B cell (primary cell): ENCODE results near the gene DQX1. TPM values are rescaled to one million over a fixed set of nuclear protein-coding genes. Genes with fewer than 3 reads are reported as not detected.
A peak's percentile ranks its signal among the peaks of the same experiment; 100 is the strongest.

Experiments
- ATAC-seq: fragments of 200-7000 bp; cut with Tn5 transposase; one replicate; pipeline ENCODE4 v1.10.0; 2021; ENCODE audit warnings: low read depth, mild to moderate bottlenecking, moderate number of reproducible peaks, moderate library complexity
- CTCF ChIA-PET: fragments of 350-600 bp; sonication (Branson Sonifier 250); formaldehyde crosslinking; loops from one replicate; lab custom pipeline; 2021; ENCODE audit warnings: antibody characterized with exemption, inconsistent platforms; lab: Charles Lee
- POLR2A ChIA-PET: fragments of 350-600 bp; sonication (Branson Sonifier 250); formaldehyde crosslinking; loops from one replicate; lab custom pipeline; 2021; ENCODE audit warnings: antibody characterized with exemption; lab: Charles Lee
- DNase-seq: peaks from one replicate; pipeline ENCODE4 v3.0.0; 2013
- H2AFZ ChIP-seq: 2 replicates; pipeline ENCODE4 v1.6.1; 2012; ENCODE audit warnings: mild to moderate bottlenecking, low read depth, low read length; ENCODE audit not compliant: insufficient read depth, poor library complexity, severe bottlenecking
- H3K27ac ChIP-seq, 2 donors: 1 replicate in 1 of 2; 2 replicates in 1 of 2; pipeline ENCODE4 v1.5.1; 2012 to 2013; ENCODE audit warnings: low read length in 2 of 2, mild to moderate bottlenecking in 2 of 2, moderate library complexity in 1 of 2
- H3K27me3 ChIP-seq, 4 experiments: fragments of 200-600 bp in 1 of 4; sonication (generic) in 1 of 4; replicated peaks in 1 of 4; 1 replicate in 2 of 4; 2 replicates in 2 of 4; pipeline versions ENCODE4 v1.6.1 to v1.7.0; 2013 to 2016; ENCODE audit warnings: low read length in 3 of 4, mild to moderate bottlenecking in 2 of 4, mixed read lengths in 1 of 4, moderate library complexity in 1 of 4; ENCODE audit not compliant: insufficient read depth in 4 of 4, control insufficient read depth in 3 of 4; ENCODE audit errors: control extremely low read depth in 1 of 4
- H3K36me3 ChIP-seq, 2 experiments: replicated peaks in 1 of 2; 1 replicate in 1 of 2; 2 replicates in 1 of 2; pipeline versions ENCODE4 v1.6.1 to v1.7.1; 2013; ENCODE audit warnings: low read length in 1 of 2; ENCODE audit not compliant: insufficient read depth in 2 of 2, control insufficient read depth in 1 of 2; ENCODE audit errors: control extremely low read depth in 1 of 2, extremely low read depth in 1 of 2
- H3K4me1 ChIP-seq, 2 donors: fragments of 200-600 bp in 1 of 2; sonication (generic) in 1 of 2; 1 replicate in 1 of 2; 2 replicates in 1 of 2; pipeline versions ENCODE4 v1.5.1 to v1.6.1; 2013 to 2017; ENCODE audit warnings: low read length in 2 of 2; ENCODE audit not compliant: control insufficient read depth in 2 of 2, insufficient read depth in 2 of 2
- H3K4me2 ChIP-seq: replicated peaks from 2 replicates; pipeline ENCODE3; 2012; ENCODE audit warnings: mild to moderate bottlenecking, low read depth, low read length; ENCODE audit not compliant: poor library complexity, severe bottlenecking
- H3K4me3 ChIP-seq, 5 experiments: fragments of 200-600 bp in 1 of 5; sonication (generic) in 1 of 5; 1 replicate in 3 of 5; 2 replicates in 2 of 5; pipeline versions ENCODE4 v1.5.1 to v1.7.0; 2011 to 2016; ENCODE audit warnings: low read length in 4 of 5, mild to moderate bottlenecking in 4 of 5, low read depth in 2 of 5, control low read depth in 1 of 5, moderate library complexity in 1 of 5; ENCODE audit not compliant: insufficient read depth in 1 of 5; ENCODE audit errors: control extremely low read depth in 1 of 5, extremely low read depth in 1 of 5
- H3K79me2 ChIP-seq: fragments of 200-600 bp; sonication (generic); one replicate; pipeline ENCODE4 v1.6.0; 2016; ENCODE audit warnings: low read length; ENCODE audit not compliant: control insufficient read depth, insufficient read depth
- H3K9ac ChIP-seq: fragments of 200-600 bp; sonication (generic); 2 replicates; pipeline ENCODE4 v1.6.1; 2017; ENCODE audit warnings: mild to moderate bottlenecking, low read length, moderate library complexity
- H3K9me3 ChIP-seq, 3 donors: one replicate each; pipeline versions ENCODE4 v1.6.1 to v1.7.1; 2013; ENCODE audit warnings: low read length in 2 of 3; ENCODE audit not compliant: control insufficient read depth in 2 of 3, insufficient read depth in 1 of 3; ENCODE audit errors: control extremely low read depth in 1 of 3
- H4K20me1 ChIP-seq: 2 replicates; pipeline ENCODE4 v1.6.0; 2012; ENCODE audit warnings: mild to moderate bottlenecking, low read length; ENCODE audit not compliant: insufficient read depth, control insufficient read depth, poor library complexity, severe bottlenecking
- H3K27ac Mint-ChIP-seq: one replicate; pipeline ENCODE4 v1.8.0; 2021; ENCODE audit warnings: mixed read lengths
- H3K27me3 Mint-ChIP-seq: one replicate; pipeline ENCODE4 v1.8.0; 2021; ENCODE audit warnings: mixed read lengths
- H3K4me1 Mint-ChIP-seq: one replicate; pipeline ENCODE4 v1.8.0; 2021; ENCODE audit warnings: mixed read lengths
- H3K4me3 Mint-ChIP-seq: one replicate; pipeline ENCODE4 v1.8.0; 2021; ENCODE audit warnings: mixed read lengths
- H3K9me3 Mint-ChIP-seq: one replicate; pipeline ENCODE4 v1.8.0; 2022; ENCODE audit warnings: mixed read lengths; ENCODE audit not compliant: insufficient read depth
- EZH2 ChIP-seq: IDR thresholded peaks from 2 replicates; pipeline ENCODE4 v1.6.1; 2012; ENCODE audit warnings: borderline replicate concordance, low read depth, mild to moderate bottlenecking, moderate library complexity, low read length; ENCODE audit not compliant: insufficient read depth, poor library complexity, severe bottlenecking
- WGBS: methylation state at CpG from one replicate; pipeline ENCODE4 v1.1.5; 2013; ENCODE audit warnings: missing lambda C conversion rate; ENCODE audit not compliant: insufficient coverage; 5-methylcytosine and 5-hydroxymethylcytosine counted together
- intact Hi-C: fragments of 100-400 bp; cut with micrococcal nuclease; formaldehyde crosslinking; loops from one replicate; pipeline ENCODE4 v1.10.0; 2022
- polyA plus RNA-seq: library from polyadenylated mRNA; depleted of rRNA; stranded (reverse); fragments of >200 nt; gene quantifications from 2 replicates; pipeline ENCODE4 v1.2.3, GENCODE V29; 2012
- total RNA-seq, 2 donors: library from RNA; stranded (reverse); fragments of 120-200 nt in 1 of 2; gene quantifications; 1 replicate in 1 of 2; 2 replicates in 1 of 2; pipeline versions ENCODE4 v1.2.3 to v1.2.4, GENCODE V29; 2013 to 2022
- TF ChIP-seq, protein P1 (sequence below): fragments of 200-600 bp; IDR thresholded peaks from one replicate; pipeline ENCODE4 v1.8.0; 2022; ENCODE audit warnings: antibody characterized with exemption, mild to moderate bottlenecking

DQX1 gene
- total and polyA plus RNA-seq, 2 donors (not counting 1 experiment from before 2014, with no cell fraction given), result 0.46 to 0.57 TPM

DNA sequence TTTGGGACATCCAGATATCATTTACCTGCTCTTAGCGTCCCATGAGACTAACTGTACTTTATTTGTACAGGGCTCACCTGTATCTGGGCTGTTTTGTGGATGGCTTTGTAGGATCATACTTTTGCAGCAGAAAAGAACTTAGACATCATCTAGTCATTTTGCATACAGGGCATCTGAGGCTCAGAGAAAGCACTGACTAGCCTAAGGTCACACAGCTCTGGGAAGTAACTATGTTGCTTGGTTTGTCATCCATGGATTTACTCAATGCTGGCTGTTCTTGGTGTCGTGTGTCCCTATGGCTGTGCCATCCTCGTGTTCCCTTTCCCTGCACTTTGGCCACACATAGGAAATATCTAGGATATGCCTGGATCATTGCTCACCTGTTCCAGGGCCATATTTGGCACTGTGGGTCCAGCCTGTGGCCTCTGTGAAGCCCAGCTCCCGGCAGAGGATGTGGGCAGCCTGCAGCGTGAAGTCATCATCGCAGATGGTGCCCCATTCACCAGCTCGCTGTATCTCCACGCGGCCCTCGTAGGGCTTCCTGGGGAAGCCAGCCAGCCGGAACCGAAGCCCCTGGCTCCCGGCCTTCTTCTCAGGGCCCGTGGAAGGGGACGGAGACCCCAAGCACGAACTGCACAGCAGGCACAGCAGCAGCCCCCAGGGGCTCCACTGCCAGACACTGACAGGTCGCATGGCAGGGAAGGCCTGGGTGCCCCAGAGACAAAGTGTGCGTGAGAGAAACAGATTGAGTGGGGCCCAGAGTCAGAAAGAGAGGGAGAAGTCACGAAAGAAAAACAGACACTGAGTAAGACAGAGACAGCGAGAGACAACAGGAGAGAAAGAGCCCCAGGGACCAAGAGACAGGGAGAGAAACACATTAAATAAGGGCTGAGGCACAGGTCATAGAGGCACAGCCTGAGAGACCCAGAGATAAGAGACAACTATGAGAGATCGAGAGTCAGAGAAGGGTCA, 26.2 kb upstream of the DQX1 start:
- DNase-seq (no peak), ATAC-seq (no peak)
- ChIA-PET CTCF (interaction anchor here (0.7 to 2.5 kb wide), 4 partner anchors 20 to 323 kb away, joined by 3 to 10 read pairs (median 6); partner anchors contain the start of genes AUP1 and HTRA2), POLR2A (no interaction called here)
- Histone ChIP-seq H3K4me3 (no peak overlapping the region), H3K79me2 (peaks cover 11% of the 10 kb centered on the region), H4K20me1 (peaks cover 15% of the 10 kb centered on the region), H3K9ac (no peak overlapping the region), H3K4me1 (peaks cover 27 to 46% of the 10 kb centered on the region in 2 donors), H3K36me3 (peaks cover 0 to 13% of the 10 kb centered on the region in 2 experiments), H2AFZ (no peak overlapping the region), H3K4me2 (no peak overlapping the region), H3K27me3 (peaks cover 0 to 28% (median 21%) of the 10 kb centered on the region in 4 experiments), H3K9me3 (no peaks in the 10 kb centered on the region), H3K27ac (no peak overlapping the region)
- TF ChIP-seq EZH2, result no peak
- TF ChIP-seq, protein P1, sequence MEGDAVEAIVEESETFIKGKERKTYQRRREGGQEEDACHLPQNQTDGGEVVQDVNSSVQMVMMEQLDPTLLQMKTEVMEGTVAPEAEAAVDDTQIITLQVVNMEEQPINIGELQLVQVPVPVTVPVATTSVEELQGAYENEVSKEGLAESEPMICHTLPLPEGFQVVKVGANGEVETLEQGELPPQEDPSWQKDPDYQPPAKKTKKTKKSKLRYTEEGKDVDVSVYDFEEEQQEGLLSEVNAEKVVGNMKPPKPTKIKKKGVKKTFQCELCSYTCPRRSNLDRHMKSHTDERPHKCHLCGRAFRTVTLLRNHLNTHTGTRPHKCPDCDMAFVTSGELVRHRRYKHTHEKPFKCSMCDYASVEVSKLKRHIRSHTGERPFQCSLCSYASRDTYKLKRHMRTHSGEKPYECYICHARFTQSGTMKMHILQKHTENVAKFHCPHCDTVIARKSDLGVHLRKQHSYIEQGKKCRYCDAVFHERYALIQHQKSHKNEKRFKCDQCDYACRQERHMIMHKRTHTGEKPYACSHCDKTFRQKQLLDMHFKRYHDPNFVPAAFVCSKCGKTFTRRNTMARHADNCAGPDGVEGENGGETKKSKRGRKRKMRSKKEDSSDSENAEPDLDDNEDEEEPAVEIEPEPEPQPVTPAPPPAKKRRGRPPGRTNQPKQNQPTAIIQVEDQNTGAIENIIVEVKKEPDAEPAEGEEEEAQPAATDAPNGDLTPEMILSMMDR, result no peak
- Mint-ChIP-seq H3K4me1 (peaks cover 29% of the 10 kb centered on the region), H3K4me3 (peak overlapping the region; percentile 72), H3K27me3 (peaks cover 12% of the 10 kb centered on the region), H3K9me3 (no peaks in the 10 kb centered on the region), H3K27ac (peak overlapping the region; percentile 82)
- intact Hi-C loops, result loop anchor here (10.0 kb wide), 1 partner anchor 157 kb away; no protein-coding TSS in a partner anchor
- 70% methylated on average over 21 of the region's 21 CpGs for WGBS
